HUDEP-2 (cell line): Measurements from ENCODE around the gene LMBR1L.
A peak's percentile ranks its signal among the peaks of the same experiment; 100 is the strongest.
"Not testable (repeated sequence)": the region's sequence is repeated elsewhere in the genome, so short reads cannot be mapped to it uniquely, and the experiment has no call there.

ENCODE experiments used
- DNase-seq, 76 experiments: peaks; one replicate each; lab custom pipeline; 2025; ENCODE audit not compliant: unreplicated experiment in 76 of 76; lab: John Stamatoyannopoulos, UW

Gene LMBR1L

DNA sequence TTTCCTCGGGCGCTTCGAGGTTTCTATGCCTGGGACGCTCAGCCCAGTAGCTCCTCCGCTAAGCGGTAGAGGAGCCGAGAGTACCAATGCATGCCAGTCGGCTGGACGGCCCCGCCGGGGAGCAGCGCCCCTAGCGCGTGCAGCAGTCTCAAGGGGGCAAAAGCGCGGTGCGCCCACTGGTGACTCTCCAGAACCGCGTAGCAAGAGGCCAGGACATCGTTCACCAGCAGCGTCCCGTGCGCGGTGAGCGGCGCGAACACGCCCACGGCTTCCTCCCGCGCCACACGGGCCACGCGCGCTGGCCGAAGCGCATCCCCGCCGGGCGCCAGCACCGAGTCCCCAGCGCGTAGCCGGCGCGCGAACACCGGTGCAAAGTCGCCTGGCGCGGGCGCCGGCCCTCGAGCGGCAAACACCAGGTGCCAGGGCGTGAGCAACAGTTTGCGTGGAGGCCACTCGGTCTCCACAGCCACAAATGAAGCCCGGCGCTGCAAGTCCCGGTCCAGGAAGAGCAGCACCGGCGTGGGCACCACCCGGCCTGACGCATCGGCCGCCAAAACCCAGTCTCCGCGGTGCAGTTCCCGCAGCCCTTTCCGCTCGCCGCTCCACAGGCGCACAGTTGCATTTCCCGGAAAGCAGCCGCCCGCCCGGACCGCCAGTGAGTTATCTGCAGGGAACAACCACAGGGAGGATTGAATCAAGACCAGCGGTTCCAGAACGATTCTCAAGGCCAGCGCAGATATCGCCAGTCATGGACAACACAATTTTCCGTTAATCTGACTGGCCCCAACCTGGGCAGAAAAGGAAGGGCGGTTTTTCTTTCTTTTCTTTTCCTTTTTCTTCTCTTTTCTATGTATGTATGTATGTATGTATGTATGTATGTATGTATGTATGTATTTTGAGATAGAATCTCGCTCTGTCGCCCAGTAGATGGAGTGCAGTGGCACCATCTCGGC is 20.6 kb downstream of the LMBR1L start:
- DNase-seq, result peak in 61 of 76 experiments; percentile 6 to 65 (median 42)

DNA sequence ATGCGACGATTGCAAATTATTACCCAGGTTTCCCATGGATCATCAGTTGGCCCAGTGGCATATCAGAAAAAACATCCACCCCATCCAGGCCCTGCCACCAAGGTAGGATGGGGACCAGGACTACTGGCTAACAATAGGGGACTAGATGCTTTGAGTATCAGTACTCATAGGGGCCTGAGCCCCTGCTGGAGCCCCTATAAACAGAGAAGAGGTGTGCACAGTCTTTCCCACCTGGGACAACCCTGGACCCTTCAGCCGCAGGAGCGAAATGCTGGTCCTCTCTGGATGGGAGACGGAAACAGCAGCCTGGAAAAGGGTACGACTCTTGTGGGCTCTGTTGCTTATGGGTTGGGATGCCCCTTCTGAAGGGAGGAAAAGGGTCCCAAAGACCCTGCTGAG is 21.7 kb downstream of the LMBR1L start:
- DNase-seq, result no peak

DNA sequence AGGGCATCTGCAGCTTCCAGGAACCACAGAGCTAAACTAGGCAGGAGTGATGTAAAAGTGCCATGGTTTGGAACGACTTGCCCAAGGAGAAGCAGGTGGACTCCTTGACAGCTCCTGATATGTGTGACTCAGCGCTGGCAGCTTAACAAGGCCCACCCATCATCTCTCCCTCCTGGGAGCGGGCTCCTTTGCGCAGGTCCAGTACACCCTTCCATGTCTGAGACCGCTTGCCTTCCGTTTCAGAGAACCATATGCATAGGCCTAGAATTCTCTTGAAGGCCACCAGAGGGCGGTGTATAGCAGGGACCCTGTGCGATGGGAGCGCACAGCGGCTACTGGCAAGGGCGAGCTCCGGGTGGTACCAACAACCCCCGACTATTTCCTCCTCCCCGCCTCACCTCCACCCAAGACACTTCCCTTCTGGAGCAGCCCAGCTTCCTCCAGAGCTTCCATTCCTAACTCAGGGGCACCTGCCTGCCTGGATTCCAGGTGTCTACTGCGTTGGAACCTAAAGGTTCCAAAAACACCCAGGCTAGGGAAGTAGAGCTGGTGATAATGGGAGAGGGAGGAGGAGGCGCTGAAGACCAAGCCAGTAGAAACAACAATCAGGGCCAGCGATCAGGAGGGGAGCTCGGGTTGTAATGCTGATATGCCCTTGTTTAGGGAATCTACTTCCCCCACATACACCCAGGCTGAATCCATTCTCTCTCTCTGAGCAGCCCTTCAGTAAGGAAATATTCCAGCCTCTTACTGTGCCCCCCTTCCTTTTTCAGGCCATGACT is 22.3 kb downstream of the LMBR1L start:
- DNase-seq, result peak in 75 of 76 experiments; percentile 25 to 92 (median 82)

DNA sequence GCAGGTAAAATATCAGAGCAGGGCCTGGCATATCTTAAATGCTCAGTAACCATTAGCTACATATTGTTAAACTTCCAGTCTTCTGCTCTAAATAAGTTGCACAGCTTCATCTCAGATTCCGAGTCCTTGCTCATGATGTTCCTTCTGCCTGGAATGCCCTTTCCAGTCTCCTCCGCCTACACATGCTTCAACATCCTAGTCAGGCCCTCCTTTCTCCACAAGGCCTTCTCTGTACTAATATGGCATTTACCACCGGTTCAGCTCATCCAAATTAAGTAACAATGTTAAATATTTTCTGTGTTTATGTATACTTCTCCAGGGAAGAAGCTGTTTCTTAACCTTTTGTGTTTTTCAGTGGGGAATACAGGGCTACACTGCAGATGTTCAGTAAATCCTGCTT is 24.5 kb downstream of the LMBR1L start:
- DNase-seq, result no peak

DNA sequence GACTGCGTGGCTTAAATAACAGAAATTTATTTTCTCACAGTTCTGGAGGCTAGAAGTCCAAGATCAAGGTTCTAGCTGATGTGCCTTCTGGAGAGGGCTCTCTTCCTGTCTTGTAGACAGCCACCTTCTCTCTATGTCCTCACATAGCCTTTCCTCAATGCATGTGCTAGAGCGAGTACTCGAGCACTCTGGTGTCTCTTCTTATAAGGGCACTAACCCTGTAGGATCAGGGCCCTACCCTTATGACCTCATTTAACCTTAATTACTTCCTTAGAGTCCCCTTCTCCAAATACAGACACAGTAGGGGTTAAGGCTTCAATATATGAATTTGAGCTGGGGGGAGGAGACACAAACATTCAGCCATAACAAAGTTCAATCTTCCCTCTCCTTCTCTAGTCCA is 26.2 kb downstream of the LMBR1L start:
- no peak for DNase-seq

DNA sequence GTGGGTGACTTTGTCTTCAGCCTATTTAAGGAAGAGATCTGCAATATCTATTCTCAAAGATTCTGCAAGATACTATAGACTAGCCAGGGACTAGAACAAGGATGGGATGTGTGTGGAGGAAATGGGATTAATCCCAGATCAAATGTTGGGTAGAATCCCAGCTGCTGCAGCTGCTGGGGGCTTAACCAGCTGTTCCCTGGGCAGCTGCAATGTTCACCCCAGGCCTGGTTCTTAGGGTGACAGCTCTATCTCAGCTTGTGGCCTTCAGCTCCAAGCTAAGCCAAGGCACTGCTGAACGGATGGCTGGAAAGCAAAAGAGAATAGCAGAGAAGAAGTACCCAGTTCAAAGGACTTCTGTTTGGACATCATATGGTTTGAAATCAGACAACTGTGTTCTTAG is 30.9 kb downstream of the LMBR1L start:
- no peak for DNase-seq

DNA sequence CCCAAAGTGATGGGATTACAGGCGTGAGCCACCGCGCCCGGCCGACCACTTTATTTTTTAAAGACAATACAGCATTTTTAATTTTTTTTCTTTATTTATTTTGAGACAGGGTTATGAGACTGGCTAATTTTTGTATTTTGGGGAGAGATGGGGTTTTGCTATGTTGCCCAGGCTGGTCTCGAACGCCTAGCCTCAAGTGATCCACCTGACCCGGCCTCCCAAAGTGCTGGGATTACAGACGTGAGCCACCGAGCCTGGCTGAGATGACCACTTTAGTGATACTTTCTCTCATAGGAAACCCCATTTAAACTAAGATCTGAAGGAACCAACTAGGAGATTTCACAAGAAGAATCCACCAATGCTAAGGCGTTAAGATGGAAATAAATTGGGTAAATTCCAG is 39.7 kb downstream of the LMBR1L start:
- no peak for DNase-seq

DNA sequence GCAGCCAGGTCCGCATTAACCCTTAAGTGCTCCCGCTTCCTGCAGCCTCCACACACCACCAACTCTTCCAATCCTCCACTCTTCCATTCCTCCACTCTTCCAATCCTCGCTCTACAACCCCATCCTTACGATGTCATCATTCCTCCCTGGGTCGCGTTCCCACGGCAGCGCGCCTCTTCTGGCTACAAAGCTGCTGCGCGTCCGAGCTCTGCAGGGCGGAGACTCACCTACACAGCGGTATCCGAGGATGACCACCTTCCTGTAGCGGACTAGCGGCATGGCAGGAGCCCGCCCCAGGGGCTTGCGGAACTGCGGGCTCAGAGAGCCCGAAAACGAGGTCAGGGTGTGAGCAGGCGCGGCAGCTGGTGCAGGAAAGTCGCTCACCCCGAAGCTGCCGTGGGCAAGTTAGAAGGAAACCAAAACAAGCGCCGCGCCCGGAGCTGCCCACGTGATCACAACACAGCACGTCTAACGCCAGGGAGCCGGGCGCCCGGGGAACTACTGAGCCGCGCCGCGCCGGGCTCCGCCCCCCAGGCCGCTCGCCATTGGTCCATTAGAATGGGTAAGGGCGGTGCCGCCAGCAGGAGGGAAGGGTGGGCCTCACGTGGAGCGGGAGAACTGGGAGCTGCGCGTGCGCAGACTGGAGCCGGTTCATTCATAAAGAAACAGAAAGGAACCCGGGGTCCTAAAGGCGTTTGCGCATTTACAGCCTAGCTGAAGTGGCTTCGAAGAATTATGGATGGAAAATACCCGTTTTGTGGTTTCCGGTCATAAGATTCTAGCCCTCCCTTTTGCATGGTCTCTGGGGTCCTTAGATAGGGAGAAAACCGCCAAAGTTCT is 40.9 kb downstream of the LMBR1L start, which contains the start of gene RHEBL1:
RHEBL1 (minus strand) TSS at position 473 of the 840 bp plus-strand sequence; CDS start at position 279, 194 bp downstream.
- DNase-seq, result peak in 75 of 76 experiments; percentile 53 to 99 (median 97)

DNA sequence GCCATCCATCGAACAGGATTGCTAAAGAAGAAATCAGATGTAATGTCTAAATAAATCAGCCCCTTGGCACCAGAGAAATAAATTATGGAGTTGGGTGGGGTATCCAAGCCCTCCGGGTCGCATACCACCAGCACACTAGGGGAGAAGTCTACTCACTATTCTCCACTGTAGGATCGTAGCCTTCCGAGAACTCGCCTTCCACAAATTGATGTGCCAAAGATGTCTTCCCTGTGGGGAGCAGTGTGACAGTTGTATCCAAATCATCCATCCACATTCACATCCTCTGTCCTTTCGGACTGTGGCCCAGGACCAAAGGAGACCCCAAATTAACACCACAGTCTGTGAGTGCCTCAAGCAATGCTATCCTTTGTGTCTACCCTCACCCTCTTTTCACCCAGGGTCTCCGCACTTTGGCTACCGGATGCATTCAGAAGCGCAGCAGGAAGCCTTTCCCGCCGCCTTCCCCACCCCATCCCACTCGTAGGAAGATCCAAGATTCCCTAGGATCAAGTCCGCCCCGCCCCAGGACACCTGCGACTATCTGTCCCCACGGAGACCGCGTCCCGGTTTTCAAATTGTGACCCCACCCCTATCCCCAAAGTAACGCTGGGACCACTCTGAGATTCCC is 41.7 kb downstream of the LMBR1L start:
- no peak for DNase-seq

DNA sequence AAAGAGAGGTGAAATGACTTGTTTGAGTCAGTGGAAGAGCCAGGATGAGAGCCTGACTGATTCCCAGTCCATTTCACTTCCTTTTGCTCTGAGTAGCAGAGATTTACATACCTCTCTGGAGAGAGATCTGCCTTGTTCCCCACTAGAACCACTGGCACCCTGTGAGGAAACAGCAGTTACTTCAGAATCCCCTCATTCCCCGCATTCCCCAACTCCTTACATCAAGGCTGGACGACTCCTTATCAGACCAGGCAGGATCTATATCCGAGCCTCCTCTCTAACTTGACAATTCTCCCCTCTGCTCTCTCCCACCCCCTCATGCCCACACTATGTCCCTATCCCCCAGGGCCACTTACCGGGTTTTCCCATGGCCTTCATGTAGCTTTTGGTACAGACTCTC is 44.5 kb downstream of the LMBR1L start:
- DNase-seq, result no peak

DNA sequence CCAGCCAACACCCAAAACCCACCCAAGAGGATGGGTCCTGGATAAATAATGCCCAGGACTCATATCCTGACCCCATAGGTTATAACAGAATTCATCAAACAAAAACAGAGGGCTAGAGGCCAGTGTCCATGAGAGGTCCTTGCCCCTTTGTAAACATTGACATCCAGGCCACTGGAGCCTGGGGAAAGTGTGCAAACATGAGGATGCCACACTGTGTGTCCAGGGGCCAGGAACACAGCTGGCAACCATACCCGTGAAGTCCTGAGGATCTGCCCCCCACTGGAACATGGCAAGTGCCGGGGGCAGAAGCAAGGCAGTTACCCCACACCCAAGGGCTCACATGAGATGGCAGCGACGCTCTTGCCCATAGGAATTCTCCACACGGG is 45.9 kb downstream of the LMBR1L start:
- no peak for DNase-seq

DNA sequence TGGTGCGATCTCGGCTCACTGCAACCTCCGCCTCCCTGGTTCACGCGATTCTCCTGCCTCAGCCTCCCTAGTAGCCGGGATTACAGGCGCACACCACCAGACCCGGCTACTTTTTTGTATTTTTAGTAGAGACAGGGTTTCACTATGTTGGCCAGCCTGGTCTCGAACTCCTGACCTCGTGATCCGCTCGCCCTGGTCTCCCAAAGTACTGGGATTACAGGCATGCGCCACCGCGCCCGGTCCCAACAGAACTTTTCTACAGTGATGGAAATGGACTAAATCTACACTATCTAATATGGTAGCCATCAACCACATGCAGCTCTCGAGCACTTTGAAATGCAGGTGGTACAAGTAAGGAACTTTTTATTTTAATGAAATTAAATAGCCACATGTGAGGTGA is 48.7 kb downstream of the LMBR1L start:
- DNase-seq, result not testable (repeated sequence)

DNA sequence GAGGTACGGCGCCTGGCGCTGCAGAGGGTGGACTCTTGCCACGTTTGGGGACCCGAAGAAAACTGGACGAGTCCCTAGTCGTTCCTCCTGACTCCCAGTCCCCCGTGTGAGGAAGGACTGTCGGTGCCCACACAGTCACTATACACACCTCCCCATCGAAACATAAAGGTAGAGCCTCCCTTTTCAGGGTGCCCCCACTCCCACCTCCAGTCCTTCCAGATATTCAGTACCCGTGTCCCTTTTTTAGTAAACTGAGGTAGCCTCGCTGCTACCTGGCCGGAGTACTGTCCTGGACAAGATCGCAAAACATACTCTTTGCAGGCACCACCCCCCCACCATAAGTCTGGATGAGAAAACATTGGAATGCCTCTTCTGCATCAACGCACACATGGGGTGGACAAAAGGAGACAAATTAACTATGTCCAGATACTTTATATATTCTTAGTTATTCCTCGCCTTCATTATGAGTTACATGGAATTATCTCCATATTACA is 49.4 kb downstream of the LMBR1L start:
- DNase-seq, result peak in 1 of 76 experiments; percentile 26

DNA sequence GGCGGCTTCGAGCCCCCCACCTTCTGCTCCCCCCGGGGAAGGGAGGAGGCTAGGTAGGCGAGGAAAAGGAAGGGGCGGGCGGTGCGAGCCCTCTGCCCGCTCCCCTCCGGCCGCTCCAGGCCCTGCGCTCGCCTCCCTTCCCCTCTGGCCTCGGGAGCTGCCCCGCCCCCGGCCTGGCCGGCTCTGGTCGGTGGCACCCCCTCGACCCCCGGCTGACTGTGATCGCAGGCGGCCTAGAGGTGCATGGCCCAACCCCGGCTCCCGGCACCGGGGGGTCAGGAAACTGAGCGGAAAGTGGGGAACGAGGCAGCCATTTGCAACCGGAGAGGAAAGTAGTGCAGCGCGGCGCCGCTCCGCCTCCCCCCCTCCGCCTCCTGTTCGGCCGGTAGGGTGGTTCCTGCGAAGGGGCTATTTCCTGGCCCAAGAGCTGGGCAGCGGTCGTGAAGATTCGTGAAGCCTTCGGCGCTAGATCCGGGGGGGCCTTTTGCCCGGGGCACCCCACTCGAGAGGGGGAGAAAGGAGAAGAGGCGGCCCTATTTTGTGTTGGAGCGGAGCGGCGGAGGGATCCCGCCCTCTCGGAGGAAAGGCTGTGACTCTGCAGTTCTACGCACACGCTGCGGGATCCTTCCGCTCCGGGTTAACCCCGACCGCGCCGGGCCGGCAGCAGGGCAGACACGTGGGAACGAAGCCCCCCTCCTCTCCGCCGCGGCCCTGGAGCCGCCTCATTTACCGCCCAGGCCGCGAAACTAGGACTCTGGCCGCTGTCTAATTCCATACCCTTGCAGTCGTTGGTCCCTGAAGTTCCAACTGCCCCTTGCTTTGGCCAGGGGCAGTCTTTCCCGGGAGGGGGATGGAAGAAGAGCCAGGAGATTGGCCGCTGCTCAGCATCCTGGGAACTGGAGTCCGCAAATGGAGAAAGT is 50.1 kb downstream of the LMBR1L start, which contains the start of gene KMT2D:
KMT2D (minus strand) TSS at position 558 of the 920 bp plus-strand sequence. CDS start 5,470 bp downstream, outside the sequence.
- DNase-seq, result peak; percentile 40 to 97 (median 82)

DNA sequence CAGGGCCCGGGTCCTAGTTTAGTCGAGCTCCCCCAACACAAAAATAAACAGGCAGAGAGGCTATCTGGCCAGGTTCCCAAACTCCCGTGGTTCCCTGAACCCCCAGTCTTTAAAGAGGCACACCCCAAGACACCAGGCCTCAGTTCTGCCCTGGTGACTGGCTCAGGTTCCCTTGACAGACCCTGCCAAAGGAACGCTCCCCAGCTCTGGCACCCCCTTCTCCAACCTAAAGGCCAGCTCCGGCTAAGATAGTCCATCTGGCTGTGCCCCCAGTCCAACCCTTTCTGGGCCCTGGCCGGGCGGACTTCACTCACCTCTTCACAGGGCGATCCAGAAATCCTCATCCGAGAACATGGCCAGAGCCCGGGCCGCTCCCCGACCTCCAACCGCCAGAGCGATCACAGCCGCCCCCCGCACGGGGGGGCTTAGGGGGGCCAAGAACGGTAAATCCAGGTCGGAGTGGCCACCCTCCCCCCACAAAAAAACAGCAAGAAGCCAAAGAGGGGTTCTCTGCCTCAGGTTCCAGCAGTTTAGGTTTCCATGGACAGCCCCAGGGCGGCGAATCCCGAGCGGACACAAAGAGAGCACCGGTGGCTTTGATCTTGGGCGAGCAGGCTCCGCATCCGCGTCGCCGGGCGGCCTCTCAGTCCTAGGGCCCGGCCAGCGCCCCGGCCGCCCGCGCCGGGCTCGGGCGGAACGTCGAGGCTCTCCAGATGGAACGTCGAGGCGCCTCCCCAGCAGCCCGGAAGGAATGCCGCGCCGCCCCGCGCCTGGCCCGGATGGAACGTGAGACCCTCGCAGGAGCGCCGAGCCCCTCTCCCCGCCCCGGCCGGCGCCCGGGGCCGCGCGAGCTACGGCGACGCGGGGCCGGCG is 51.1 kb downstream of the LMBR1L start:
- DNase-seq, result peak in 5 of 76 experiments; percentile 2 to 46 (median 8)

DNA sequence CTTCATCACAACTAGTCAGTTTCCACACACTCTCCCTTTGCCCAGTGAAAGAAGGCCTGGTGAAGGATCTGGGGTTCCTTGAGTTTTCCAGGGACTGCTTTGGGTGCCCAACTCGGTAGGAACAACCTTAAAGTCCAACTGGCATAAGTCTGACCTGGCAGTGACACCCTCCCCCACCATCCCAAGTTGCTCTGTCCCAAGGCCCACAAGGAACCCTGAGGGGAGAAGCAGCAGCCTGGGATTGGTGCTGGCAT is 51.7 kb downstream of the LMBR1L start:
- no peak for DNase-seq

DNA sequence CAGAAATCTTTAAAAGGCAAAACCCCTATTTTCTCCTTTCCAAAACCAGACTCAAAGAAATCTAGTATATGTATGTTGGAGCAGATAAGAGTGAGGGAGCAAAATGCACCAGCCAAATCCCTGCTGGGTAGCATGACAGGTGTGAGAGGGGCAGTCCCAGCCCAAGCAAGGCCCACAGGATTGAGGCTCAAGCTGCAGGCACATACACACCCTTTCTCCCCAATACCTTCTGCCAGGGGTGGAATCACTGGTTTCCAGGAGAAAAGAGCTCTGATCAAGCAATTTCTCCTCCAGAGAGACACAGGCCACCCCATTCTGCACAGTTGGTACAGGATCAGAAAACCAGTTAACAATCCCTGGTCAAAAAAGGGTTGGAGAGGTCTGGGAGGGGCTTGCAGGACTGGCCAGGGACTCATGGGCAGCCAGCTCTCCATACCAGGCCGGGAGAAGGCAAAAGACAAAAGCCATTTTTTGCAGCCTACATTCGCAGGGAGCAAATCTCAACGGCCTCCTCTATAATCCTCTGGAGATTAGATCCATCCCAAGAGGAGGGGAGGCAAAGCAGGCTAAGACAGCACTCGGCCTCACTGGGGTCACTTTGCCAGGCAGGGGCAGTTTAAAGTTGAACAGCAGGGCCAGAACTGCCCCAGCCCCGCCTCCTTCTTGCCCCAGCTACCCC is 52.1 kb downstream of the LMBR1L start:
- DNase-seq, result peak in 1 of 76 experiments; percentile 3
